ENCODE results near the gene CACNB2.
"Not testable (repeated sequence)": the region's sequence is repeated elsewhere in the genome, so short reads cannot be mapped to it uniquely, and the experiment has no call there.

The CACNB2 gene

DNA sequence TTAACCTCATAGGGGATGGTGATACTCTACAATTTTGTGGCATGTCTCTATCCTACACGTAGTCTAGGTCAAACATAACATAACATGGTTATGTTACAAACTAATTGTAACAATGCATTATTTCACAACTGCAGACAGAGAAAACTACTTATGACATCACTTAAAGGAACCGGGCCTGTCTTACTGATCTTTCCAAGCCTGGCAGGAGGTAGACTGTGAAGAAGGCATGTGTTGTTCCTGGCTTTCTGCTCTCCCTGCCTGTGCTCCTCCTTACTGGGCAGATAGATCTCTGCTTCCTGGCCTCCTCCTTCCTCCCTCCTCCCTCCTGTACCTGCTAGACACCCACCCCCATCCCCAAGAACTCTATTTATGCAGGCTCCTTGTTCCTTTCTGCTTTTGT lies 5.4 kb downstream of the CACNB2 start:
- no peak for DNase-seq

DNA sequence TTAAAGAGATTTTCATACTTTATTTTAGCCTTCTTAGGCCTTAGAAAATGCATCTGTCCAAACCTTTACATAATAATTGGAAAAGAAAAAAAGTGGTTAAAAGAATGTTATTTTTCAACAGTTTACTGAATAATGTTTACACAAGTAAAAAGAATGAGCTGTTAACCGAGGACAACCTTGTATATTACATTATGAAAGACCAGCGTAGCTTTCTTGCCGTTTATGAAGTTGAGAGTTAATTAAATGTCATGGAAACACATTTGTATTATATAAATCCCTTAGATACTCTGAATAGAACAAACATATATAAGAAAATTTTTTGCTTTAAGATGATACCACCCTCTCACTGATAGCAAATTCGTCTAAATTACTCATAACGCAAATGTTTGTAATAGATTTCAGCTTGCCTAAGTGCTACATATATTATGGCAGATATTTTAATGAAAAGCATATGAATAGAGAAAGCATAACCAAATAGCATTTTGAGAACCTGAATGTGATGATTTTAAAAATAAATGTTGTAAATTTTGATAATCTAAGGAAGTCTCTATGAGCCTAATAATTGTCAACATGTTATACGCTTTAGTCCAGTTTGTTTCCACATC lies 9.1 kb downstream of the CACNB2 start:
- no peak for DNase-seq

DNA sequence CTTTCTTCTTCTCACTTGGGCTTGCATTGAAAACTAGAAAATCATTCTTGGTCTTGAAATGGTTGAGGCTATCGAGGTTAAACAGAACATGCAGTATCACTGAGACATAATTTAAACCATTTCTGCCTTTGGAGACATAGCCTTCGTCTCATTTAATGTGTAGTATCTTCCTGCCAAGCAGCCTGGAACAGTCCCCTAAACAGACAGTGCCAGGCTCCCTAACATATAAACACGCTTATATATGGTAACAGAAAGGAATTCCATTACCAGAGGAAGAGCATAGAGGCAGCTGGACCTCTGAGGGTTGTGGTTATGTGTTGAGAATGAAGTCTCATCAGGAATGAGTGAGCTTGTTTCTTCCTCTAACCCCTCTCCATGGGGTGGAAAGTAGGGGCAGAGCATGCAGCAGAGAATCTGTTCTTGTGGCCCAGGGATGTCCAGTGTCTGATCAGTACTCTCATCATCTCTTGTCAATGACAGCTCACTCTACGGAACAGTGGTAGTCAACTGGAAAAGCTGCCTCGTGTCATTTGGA lies 11.2 kb downstream of the CACNB2 start:
- DNase-seq, result no peak

DNA sequence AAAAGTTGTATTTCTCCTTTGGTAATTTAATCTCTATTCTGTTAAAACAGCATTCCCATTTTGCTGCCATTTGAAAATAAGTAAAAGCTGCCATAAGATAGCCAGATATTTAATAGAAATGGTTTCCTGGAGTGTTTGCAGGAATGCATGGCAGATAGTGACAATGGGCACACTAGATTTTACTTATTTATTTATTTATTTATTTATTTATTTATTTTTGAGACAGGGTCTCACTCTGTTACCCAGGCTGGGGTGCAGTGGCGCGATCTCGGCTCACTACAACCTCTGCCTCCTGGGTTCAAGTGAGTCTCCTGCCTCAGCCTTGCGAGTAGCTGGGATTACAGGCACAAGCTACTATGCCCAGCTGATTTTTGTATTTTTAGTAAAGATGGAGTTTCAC lies 13.2 kb downstream of the CACNB2 start:
- DNase-seq, result not testable (repeated sequence)

DNA sequence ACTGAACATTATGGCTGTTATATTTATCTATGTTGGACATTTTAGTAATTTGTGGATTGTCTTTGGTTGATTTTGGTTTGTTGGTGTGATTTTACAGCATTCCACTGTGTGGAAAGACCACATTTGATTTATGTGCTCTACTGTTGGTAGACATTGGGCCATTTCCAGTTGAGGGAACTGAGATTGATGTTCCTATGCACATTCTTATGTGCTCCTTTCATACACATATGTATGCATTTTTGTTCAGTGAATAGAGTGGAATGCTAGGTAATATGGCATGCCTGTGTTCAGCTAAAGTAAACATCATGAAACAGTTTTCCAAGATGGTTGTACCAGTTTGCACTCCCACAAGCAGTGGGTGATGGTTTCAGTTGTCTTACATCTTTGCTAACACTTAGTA lies 15.1 kb downstream of the CACNB2 start:
- no peak for DNase-seq

DNA sequence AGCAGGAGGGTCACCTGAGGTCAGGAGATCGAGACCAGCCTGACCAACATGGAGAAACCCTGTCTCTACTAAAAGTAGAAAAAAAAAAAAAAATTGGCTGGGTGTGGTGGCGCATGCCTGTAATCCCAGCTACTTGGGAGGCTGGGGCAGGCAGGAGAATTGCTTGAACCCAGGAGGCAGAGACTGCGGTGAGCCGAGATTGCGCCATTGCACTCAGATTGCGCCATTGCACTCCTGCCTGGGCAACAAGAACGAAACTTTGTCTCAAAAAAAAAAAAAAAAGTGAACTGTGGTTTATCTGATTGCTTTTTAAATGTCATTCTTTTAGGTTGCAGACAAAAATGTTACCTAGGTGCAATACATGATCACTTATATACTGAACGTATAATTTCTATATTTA lies 16.6 kb downstream of the CACNB2 start:
- DNase-seq, result not testable (repeated sequence)

DNA sequence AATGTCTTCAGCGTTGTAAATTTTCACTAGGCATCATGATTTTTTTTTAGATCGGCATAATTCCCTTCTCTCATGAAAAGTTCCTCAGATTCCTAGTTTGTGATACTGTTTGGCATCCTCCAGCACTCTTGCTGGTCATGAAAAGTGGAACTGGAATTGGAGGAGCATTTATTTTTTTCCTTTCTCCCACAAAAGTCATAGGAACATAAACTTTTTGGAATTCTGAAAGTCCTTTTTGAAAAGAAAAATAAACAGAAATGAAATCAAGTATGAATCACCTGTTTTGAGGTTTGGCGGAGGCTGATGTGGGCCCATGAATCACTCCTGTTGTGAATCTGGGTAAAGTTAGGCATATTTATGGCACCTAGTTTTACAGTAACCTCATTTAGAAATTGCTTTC lies 17.7 kb downstream of the CACNB2 start:
- no peak for DNase-seq

DNA sequence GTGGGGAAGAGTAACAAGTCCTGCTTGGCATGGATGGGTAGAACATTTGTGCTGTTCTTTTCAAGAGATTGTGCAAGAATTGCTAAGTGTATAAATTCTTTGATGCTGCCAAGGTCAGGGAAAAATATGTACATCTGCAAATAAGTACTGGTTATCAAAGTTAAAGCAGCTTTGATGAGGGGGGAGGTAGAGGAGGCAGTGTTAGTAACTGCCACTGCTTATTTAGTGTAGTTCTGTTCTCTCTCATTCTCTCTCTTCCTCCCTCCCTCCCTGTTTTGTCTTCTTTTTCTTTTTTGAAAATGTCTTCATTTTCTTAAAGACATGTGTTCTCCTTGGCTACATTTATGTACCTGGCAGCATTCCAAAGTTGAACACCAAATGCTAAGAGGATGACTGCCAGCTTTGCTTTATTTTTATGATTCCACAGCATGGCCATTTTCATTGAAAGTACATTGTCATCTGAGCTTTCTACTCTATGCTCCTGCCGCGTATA lies 18.6 kb downstream of the CACNB2 start:
- no peak for DNase-seq

DNA sequence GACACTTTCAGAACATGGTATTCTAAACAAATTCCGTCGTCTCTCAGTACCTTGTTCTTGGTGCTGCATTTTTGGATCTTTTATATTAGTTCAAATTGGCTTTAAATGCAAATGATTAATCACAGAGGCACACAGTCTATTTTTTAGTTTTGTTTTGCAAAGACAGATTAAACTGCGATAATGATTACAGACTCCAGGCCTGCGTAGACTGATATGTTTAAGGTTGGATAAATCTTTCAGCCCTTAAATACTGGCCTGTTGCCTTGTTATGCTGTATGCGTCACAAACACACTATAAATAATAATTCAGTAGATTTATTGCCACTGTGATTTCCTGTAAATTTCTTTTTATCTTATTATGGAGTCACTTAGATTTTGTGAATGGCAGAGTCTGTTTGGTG lies 19.3 kb downstream of the CACNB2 start:
- no peak for DNase-seq

DNA sequence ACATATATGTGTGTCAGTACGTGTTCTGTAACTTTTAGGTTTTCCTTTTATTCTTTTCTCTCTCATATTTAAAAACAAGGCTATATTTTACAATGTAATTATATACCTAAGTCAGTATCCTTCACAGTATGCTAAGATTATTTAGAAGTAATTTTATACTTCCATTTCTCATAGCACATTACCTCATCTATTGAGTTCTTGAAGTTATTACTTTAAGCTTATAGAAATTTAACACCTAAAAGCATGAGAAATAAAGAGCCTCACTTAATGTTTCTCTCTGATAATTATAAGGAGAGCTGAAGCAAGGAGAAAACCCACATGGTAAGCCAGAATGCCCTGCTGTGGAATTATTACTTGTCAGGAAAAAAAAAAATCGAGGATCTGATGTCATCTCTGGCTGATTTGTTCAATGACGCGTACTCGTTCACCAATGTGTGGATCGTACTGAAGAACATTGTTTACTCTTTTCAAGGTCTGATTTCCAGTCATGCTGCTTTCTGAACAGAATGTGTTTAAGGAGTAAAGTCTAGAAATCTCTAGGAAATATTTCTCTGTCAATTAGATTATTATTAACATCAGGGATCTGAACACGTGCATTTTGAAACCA lies 21.9 kb downstream of the CACNB2 start:
- no peak for DNase-seq

DNA sequence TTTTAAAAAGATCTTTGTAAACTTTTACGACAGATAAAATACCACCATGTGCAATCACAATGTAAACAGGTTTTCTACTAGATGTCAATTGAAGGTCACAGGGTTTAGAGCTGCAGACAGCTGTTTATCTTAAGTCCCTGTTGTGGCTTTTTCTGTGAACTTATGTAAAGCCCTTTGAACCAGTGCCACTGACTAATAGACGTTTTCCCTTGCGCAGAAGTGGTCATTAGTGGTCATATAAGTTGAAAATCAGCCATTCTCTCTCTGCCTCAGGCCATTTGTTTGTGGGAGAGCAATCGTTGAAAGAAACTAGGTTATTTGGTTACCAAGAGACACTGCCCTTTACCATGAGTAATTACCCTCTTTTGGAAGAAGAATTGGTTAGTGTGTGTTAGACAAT lies 23.9 kb downstream of the CACNB2 start:
- DNase-seq, result no peak

DNA sequence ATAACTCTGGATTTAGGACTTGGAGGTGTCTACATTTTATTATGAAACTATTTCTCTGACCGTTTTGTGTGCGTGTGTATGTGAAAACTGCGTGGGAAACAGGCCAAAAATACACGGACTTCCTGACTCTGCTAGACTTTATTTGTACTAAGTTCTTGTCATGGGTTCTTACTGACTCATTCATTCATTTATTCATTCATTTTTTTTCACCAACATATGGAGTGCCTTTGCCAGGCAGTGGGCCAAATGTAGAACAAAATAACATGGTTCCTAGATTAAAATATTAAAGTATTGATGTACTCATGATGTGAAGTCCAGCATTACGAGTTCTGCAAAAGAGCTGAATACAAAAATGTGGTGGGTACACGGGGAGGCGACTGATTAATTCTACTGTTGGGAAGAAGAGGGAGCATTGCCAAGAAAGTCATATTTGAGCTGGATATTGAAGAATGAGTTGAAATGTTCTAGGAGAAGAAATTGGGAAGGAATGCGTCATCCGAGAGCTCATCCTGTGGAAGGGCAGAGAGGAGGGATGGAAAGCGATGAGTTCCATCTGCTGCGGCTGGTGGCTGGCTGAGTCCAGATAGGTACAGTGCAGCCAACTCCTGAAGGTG lies 24.6 kb downstream of the CACNB2 start:
- DNase-seq, result no peak

DNA sequence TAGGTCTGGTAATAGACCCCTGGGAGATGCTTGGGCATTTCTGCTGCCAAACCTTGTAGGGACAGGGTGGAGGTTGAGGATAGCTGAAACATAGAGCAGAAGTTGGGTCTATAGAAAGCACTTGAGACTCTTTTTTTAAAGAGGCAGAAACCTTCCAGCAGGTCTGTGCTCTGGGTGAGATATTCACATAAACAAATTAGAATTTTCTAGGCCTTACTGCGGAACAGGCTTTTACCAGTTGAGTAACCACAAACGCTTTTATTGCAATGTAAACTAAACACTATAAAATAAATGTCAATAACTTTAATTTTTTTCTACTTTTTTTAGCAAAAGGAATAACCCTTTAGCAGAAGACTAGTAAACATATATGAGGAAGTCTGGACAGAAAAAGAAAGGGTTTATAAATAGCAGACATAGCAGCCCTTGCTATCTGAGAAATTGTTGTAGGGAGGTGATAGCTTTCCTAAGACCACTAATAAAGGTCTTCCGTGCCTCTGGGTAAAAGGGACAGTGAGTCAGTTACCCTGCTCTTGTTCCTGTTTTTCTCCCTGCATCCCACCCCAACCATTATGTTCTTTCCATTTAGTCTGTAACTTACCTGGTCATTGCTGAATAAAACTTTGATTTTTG lies 38.7 kb downstream of the CACNB2 start:
- no peak for DNase-seq

DNA sequence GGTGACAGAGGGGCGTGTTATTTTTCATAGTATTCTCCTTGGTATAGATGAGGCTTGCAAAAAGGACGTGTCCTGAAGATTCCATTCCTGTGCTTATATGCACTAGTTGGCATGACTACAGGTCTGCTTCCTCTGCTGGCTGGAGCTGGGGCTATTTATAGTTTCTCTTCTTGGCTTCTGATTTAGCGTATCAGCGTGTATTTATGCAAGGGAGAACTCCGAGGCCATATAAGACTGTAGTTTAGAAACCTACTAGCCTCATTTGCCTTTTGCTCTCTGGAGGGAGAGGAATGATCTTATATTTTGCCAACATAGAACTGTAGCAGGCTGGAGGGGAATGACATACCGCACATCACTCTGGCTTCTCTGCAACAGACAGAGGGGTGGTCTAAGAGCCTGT lies 39.7 kb downstream of the CACNB2 start:
- DNase-seq, result no peak

DNA sequence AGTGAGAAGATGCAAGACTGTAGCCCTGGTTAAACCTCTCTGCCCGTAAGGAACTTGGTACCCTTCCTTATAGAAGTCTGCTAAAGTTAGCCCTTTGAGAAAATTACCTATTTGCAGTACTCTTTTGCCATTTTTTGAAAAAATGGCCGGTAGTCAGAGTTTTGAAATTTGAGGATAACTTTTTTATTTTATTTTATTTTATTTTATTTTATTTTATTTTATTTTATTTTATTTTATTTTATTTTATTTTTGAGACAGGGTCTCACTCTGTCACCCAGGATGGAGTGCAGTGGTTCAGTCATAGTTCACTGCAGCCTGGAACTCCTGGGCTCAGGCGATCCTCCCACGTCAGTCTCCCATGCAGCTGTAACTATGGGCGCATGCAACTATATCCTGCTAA lies 41.2 kb downstream of the CACNB2 start:
- DNase-seq, result not testable (repeated sequence)

DNA sequence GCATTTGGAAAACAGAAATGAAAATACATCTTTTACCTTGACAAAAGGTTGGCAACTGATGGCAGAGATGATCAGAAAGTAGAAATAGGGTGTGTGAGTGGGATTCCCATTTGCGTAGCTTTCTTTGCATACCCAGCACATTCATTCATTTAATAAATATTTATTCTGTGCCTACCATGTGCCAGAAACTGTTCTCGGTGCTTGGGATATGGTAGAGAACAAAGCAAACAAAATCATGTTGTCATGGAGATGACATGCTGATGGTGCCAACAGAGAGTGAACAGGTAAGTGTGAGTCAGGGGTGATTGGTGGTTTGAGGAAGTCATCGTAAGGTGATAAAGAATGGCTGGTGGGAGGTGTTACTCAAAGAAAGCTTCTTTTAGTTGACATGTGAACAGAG lies 45.4 kb downstream of the CACNB2 start:
- DNase-seq, result no peak

DNA sequence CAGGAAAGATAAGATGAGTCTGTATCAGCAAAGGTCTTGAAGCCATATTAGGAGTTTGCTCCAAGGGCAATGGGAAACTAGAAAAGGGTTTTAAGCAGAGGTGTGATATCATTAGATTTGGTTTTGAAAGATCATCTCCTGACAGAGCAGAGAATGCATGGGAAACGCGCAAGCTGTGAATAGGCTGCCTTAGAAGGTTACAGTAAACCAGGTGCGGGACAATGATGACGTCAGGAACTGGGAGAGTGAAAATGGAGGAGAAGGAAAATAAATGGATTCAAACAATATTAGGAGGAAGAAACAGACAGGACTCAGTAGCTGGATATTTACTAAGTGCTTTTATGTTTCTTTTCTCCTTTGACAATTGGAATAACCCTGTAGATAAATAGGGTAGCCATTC lies 50.6 kb downstream of the CACNB2 start:
- DNase-seq, result no peak

DNA sequence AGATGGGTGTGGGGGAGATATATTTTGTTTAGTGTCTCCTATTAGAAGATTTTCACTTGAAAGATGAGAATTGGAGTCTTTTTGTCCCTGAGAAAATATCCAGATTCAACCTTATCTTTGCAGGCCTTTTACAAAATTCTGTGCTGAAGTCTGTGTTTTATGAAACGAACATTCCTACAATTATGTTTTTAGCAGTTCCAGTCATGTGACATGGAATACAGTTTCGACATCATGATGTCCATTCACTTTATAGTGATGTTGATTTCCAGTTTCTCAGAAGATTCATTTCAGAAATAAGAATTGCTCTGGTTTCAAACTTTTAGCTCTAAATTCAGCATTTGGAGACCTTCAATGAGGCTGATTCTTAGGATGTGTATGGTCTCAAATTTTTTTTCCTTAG lies 54.4 kb downstream of the CACNB2 start:
- no peak for DNase-seq

DNA sequence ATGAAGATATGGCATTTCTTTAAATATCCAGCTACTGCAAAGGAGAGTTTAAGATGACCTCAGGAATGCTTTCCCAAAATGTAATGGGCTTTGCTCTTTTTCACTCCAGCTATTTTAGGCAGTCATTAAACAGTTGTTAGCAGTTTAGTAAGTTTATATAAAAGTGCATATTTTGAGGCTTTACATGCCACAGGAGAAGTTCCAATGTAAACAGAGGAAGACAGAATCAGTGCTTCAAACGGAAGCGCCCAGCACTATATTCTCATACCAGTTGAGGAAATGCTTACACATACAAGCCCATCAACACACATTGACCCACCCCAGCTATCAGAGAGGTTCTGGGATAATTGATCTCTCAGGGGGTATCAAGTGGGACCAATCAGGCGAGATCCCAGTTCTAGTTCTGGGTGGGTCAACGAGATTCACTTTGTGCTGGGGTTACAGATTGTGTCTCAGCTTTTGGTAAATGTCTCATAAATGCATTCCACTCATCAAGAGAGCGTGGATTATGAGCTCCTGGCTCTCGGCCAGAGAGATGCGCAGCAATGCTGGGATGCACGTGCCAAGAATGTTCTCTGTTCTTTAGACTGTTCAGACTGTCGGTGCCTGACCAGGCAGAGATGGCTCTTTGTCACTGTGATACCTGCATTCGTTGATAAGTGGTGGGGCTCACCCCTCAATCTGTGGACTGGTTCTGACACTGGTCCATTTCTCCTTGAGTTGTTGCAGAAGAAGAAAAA lies 55.0 kb downstream of the CACNB2 start:
- no peak for DNase-seq

DNA sequence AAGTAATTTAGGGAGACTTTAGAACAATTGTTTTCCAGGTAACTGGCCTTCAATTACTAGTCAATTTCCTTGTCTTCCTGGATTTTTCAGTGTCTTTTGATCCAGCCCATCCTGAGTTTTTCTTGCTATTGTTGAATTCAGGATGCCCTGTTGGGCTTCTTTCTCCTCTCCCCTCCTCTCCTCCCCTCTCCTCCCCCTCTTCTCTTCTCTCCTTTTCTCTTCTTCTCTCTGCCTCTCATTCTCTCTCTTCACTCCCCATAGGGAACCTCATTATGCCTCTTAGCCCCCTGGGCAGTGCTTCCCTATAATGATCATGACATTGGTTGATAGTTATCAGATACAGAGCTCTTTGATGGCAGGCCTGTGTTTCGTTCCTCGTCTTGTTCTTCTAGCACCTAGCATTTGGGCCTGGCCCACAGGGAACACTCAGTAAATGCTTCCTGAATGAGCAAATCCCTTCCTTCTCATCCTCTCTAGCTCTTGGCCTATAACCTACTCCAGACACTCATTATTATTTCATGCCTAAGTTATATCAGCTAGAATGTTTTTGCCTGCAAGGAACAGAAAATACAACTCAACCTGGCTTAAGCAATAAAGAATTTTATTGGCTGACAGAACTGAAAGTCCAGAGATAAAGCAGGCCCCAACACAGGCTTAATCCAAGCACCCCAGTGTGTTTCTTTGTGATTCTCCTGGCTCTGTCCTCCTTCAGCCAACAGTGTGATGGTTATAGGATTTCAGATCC lies 56.8 kb downstream of the CACNB2 start:
- DNase-seq, result no peak

DNA sequence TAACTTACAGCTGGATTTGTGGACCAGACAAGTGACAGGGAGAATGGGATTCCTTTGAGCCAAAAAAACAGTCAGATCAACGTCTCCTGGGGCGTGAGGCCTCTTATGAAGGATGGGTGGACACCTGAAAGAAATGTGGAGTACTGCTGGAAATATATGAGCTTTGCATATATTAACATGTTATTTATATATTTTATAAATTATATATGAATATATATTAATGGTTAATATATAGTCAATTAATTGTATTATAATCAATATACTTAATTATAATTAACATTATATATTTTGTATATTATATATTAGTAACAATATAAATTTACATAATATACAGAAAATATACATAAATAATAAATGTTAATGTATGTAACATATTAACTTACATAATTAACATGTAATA lies 57.5 kb downstream of the CACNB2 start:
- no peak for DNase-seq

DNA sequence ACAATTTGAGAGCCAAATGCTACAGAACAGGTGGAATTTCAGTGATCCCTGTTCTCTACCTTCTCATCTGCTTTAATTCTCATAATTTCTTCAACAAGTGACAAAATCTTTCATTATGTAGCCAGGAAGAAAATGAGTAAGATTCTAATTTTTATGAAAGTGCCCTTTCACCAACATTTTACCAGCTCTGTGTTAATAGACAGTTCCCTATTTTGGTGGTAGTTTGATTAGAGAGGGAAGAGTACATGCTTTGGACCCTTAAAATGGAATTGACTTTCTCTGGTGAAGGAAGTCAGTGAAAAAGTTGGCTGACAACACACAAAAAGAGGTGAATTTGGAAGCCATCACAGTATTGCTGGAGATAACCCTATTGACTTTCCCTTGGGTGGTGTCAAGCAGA lies 61.7 kb downstream of the CACNB2 start:
- no peak for DNase-seq
